A549 (cell line): ENCODE measurements around the gene TANK. TPM values are rescaled to one million over a fixed set of nuclear protein-coding genes. Genes with fewer than 3 reads are reported as not detected.

Experiments used
- ATAC-seq, 2 experiments: fragments of 200-7000 bp in 1 of 2; fragments of >200 bp in 1 of 2; cut with Nextera tagmentation in 1 of 2; cut with Tn5 transposase in 1 of 2; 3 replicates each; pipeline versions ENCODE4 v1.8.0 to v1.9.1; 2018 to 2020; ENCODE audit warnings: mild to moderate bottlenecking in 1 of 2, moderate library complexity in 1 of 2
- CTCF ChIA-PET: fragments of 300-600 bp; sonication (Branson Sonifier 250); formaldehyde crosslinking; extraction: SDS; loops from one replicate; lab custom pipeline; 2021; ENCODE audit warnings: antibody characterized with exemption, inconsistent platforms; lab: Yijun Ruan, JAX
- POLR2A ChIA-PET: fragments of 350-600 bp; formaldehyde crosslinking; extraction: SDS; loops from one replicate; lab custom pipeline; 2021; ENCODE audit warnings: antibody characterized with exemption, inconsistent platforms; lab: Yijun Ruan, JAX
- DNase-seq, 2 experiments: peaks; one replicate each; pipeline versions ENCODE4 v3.0.0 to v3.0.0-alpha.2; 2011 to 2016; ENCODE audit warnings: low read depth in 1 of 2, low spot score in 1 of 2
- FAIRE-seq: peaks from 2 replicates; lab custom pipeline; 2011; peaks lifted over from hg19 to GRCh38; lab: Jason Lieb, UNC
- H3K27ac ChIP-seq, 2 experiments: fragments of >200 bp; sonication (Bioruptor Twin); formaldehyde crosslinking; 3 replicates each; pipeline ENCODE4 v1.5.1; 2016 to 2017
- H3K4me1 ChIP-seq: fragments of >200 bp; sonication (Bioruptor Twin); formaldehyde crosslinking; 3 replicates; pipeline ENCODE4 v1.6.1; 2016
- H3K4me2 ChIP-seq: fragments of >200 bp; sonication (Bioruptor Twin); formaldehyde crosslinking; 3 replicates; pipeline ENCODE4 v1.6.1; 2016
- H3K4me3 ChIP-seq: fragments of >200 bp; sonication (Bioruptor Twin); formaldehyde crosslinking; 3 replicates; pipeline ENCODE4 v1.5.1; 2016
- H3K9me3 ChIP-seq: fragments of >200 bp; sonication (Bioruptor Twin); formaldehyde crosslinking; 3 replicates; pipeline ENCODE4 v1.6.1; 2016
- CHD2 ChIP-seq: fragments of 150-350 bp; IDR thresholded peaks from 2 replicates; pipeline ENCODE4 v1.6.1; 2014; ENCODE audit warnings: low read length; ENCODE audit not compliant: partially characterized antibody
- CTCF ChIP-seq: fragments of >200 bp; sonication (Bioruptor Twin); formaldehyde crosslinking; IDR thresholded peaks from 3 replicates; pipeline ENCODE4 v1.5.1; 2016
- E2F6 ChIP-seq: IDR thresholded peaks from 2 replicates; pipeline ENCODE4 v1.6.1; 2012; ENCODE audit warnings: low read depth, borderline replicate concordance
- EHMT2 ChIP-seq: fragments of 200-600 bp; sonication (generic); IDR thresholded peaks from 2 replicates; pipeline ENCODE4 v1.6.1; 2016; ENCODE audit warnings: antibody characterized with exemption, low read depth, mild to moderate bottlenecking, moderate library complexity
- ELK1 ChIP-seq: fragments of 150-350 bp; IDR thresholded peaks from 2 replicates; pipeline ENCODE4 v1.6.1; 2014; ENCODE audit warnings: low read depth, mild to moderate bottlenecking, low read length
- FOSB ChIP-seq: fragments of 250-450 bp; sonication (Bioruptor Pico); IDR thresholded peaks from 2 replicates; pipeline ENCODE4 v1.5.0; 2020; ENCODE audit warnings: mild to moderate bottlenecking, moderate library complexity
- FOXS1 ChIP-seq: fragments of 250-450 bp; sonication (Bioruptor Pico); IDR thresholded peaks from 2 replicates; pipeline ENCODE4 v1.5.0; 2020; ENCODE audit warnings: mild to moderate bottlenecking, moderate library complexity
- HES2 ChIP-seq: fragments of >200 bp; sonication (Bioruptor Twin); formaldehyde crosslinking; IDR thresholded peaks from 2 replicates; pipeline ENCODE4 v1.6.1; 2016
- HOXA7 ChIP-seq: fragments of 250-450 bp; sonication (Bioruptor Pico); IDR thresholded peaks from 2 replicates; pipeline ENCODE4 v1.5.0; 2020; ENCODE audit warnings: mild to moderate bottlenecking, moderate library complexity
- HOXB5 ChIP-seq: fragments of 250-450 bp; sonication (Bioruptor Pico); IDR thresholded peaks from 2 replicates; pipeline ENCODE4 v1.5.0; 2020; ENCODE audit warnings: mild to moderate bottlenecking, moderate library complexity
- JUNB ChIP-seq: fragments of >200 bp; sonication (Bioruptor Twin); formaldehyde crosslinking; IDR thresholded peaks from 2 replicates; pipeline ENCODE4 v1.6.1; 2016
- KDM1A ChIP-seq: fragments of 200-600 bp; sonication (generic); IDR thresholded peaks from 2 replicates; pipeline ENCODE4 v1.6.1; 2016; ENCODE audit warnings: low read depth, mild to moderate bottlenecking
- MAZ ChIP-seq: fragments of 150-350 bp; IDR thresholded peaks from 2 replicates; pipeline ENCODE4 v1.6.1; 2014; ENCODE audit warnings: antibody characterized with exemption, low read depth, low read length, borderline replicate concordance
- MYC ChIP-seq: IDR thresholded peaks from 2 replicates; pipeline ENCODE4 v1.6.1; 2012; ENCODE audit warnings: mild to moderate bottlenecking, inconsistent platforms, low read length, improper control_type of control experiment, borderline replicate concordance
- NPAS2 ChIP-seq: fragments of 250-450 bp; sonication (Bioruptor Pico); IDR thresholded peaks from 2 replicates; pipeline ENCODE4 v1.8.0; 2022; ENCODE audit warnings: mild to moderate bottlenecking, moderate library complexity, borderline replicate concordance
- PBX3 ChIP-seq: IDR thresholded peaks from 2 replicates; pipeline ENCODE4 v1.6.1; 2012
- POLR2AphosphoS2 ChIP-seq: conservative IDR thresholded peaks from 2 replicates; pipeline ENCODE4 v1.6.1; 2012; ENCODE audit warnings: low read length, improper control_type of control experiment, inconsistent platforms
- RAD21 ChIP-seq, 2 experiments: fragments of >200 bp in 1 of 2; sonication (Bioruptor Twin) in 1 of 2; formaldehyde crosslinking in 1 of 2; IDR thresholded peaks in 1 of 2; conservative IDR thresholded peaks in 1 of 2; 2 replicates in 1 of 2; 3 replicates in 1 of 2; pipeline ENCODE4 v1.6.1; 2012 to 2018; ENCODE audit warnings: inconsistent platforms in 1 of 2
- RFX5 ChIP-seq: fragments of 450-650 bp; IDR thresholded peaks from 2 replicates; pipeline ENCODE4 v1.7.1; 2014; ENCODE audit warnings: antibody characterized with exemption, mild to moderate bottlenecking, moderate library complexity
- RNF2 ChIP-seq: fragments of 200-600 bp; sonication (generic); IDR thresholded peaks from 2 replicates; pipeline ENCODE4 v1.6.1; 2016; ENCODE audit warnings: low read depth, mild to moderate bottlenecking, antibody characterized with exemption, moderate library complexity, borderline replicate concordance
- SMC3 ChIP-seq: fragments of >200 bp; sonication (Bioruptor Twin); formaldehyde crosslinking; IDR thresholded peaks from 3 replicates; pipeline ENCODE4 v1.6.1; 2018; ENCODE audit warnings: inconsistent platforms
- SREBF2 ChIP-seq: fragments of 450-650 bp; IDR thresholded peaks from 2 replicates; pipeline ENCODE4 v1.6.1; 2014; ENCODE audit warnings: mild to moderate bottlenecking, moderate library complexity
- TP53 ChIP-seq: fragments of 250-450 bp; sonication (Bioruptor Pico); IDR thresholded peaks from 2 replicates; pipeline ENCODE4 v1.5.0; 2021; ENCODE audit warnings: mild to moderate bottlenecking, moderate library complexity
- USF2 ChIP-seq: fragments of 450-650 bp; IDR thresholded peaks from 2 replicates; pipeline ENCODE4 v1.6.1; 2014; ENCODE audit warnings: antibody characterized with exemption
- ZC3H11A ChIP-seq: fragments of 450-650 bp; IDR thresholded peaks from 2 replicates; pipeline ENCODE4 v1.6.1; 2014; ENCODE audit warnings: antibody characterized with exemption, mild to moderate bottlenecking
- WGBS: methylation state at CpG from one replicate; pipeline ENCODE4 v1.1.6; 2017; ENCODE audit errors: missing lambda C conversion rate; 5-methylcytosine and 5-hydroxymethylcytosine counted together
- polyA plus RNA-seq, 4 experiments: library from polyadenylated mRNA; depleted of rRNA in 3 of 4; stranded (reverse); fragments of >200 nt; fragmentation: RNase III in 1 of 4; extraction: RNeasy Plus Mini Kit Qiagen cat#74134 plus additional on column Dnase treatment in 1 of 4; gene quantifications; 2 replicates in 3 of 4; 3 replicates in 1 of 4; pipeline ENCODE4 v1.2.3, GENCODE V29; 2011 to 2017

Gene TANK
- polyA plus RNA-seq, 2 of the 4 experiments (the other 2 are of a cell fraction) = 59.6 to 76.3 TPM

GRCh38 chr2:161164161-161164560 lies 3.9 kb downstream of the TANK start:
- Histone ChIP-seq H3K9me3 (no peaks in the 10 kb centered on the region), H3K4me2 (no peak overlapping the region), H3K27ac (no peak overlapping the region), H3K4me1 (peaks cover 31% of the 10 kb centered on the region), H3K4me3 (no peak overlapping the region)
- no peak for ATAC-seq
- ChIA-PET POLR2A (no interaction called here), CTCF (interaction anchor here (0.6 kb wide), 1 partner anchor 172 kb away, joined by 3 read pairs; no protein-coding TSS in a partner anchor)
- 89% methylated on average over 6 of the region's 6 CpGs for WGBS
- no peak for DNase-seq
- TF ChIP-seq PBX3 (no peak), EHMT2 (no peak), FOXS1 (CRISPR knock-in tag) (no peak), HOXA7 (no peak), RFX5 (no peak), POLR2AphosphoS2 (no peak), RNF2 (no peak), CHD2 (no peak), TP53 (no peak), RAD21 (conservative IDR thresholded peaks at IDR 0.05 in 1 of 2, IDR thresholded peaks at IDR 0.05 in 1 of 2) (no peak), MAZ (no peak)
- FAIRE-seq = no peak

- Histone ChIP-seq H3K4me2 (no peak overlapping the region), H3K27ac (no peak overlapping the region), H3K4me1 (peaks cover 32% of the 10 kb centered on the region; the same call in 2 of the 3 replicates), H3K9me3 (no peaks in the 10 kb centered on the region), H3K4me3 (no peak overlapping the region)
- DNase-seq (no peak), ATAC-seq (no peak), FAIRE-seq (no peak)
- ChIA-PET POLR2A (no interaction called here), CTCF (no interaction called here)
- TF ChIP-seq CTCF (no peak), JUNB (no peak), ZC3H11A (no peak), NPAS2 (no peak), ELK1 (no peak), SMC3 (no peak), CHD2 (no peak)
Measured at GRCh38 chr2:161165266-161165665, 5.0 kb downstream of the TANK start.

GRCh38 chr2:161165811-161166210 lies 5.6 kb downstream of the TANK start:
- Histone ChIP-seq H3K4me2 (no peak overlapping the region), H3K4me3 (no peak overlapping the region), H3K27ac (no peak overlapping the region), H3K9me3 (no peaks in the 10 kb centered on the region), H3K4me1 (peaks cover 38% of the 10 kb centered on the region; the same call in 2 of the 3 replicates)
- no peak for ATAC-seq
- FAIRE-seq = no peak
- ChIA-PET CTCF (no interaction called here), POLR2A (no interaction called here)
- WGBS = 96% methylated on average over 1 of the region's 1 CpG
- DNase-seq = no peak
- TF ChIP-seq USF2 (no peak), HOXB5 (CRISPR knock-in tag) (no peak), HES2 (no peak), RAD21 (conservative IDR thresholded peaks at IDR 0.05 in 1 of 2, IDR thresholded peaks at IDR 0.05 in 1 of 2) (no peak), KDM1A (no peak), FOSB (no peak), MYC (no peak), JUNB (no peak), CTCF (no peak), RFX5 (no peak), SREBF2 (no peak), E2F6 (no peak), ELK1 (no peak)
